ENCODE data around the gene CACNA1H. TPM values are rescaled to one million over a fixed set of nuclear protein-coding genes. Genes with fewer than 3 reads are reported as not detected.

Gene CACNA1H
- total RNA-seq, 1 donor from 2014 or later, result 73.2 TPM

GRCh38 chr16:1177053-1177452 lies 24.1 kb downstream of the CACNA1H start:
- H3K4me3 Mint-ChIP-seq (ENCODE audit: unreplicated experiment), result no peak overlapping the region
- H3K27me3 Mint-ChIP-seq (ENCODE audit: low read depth), result no peaks in the 10 kb centered on the region
- no peaks in the 10 kb centered on the region for H3K36me3 Mint-ChIP-seq (ENCODE audit: low read depth)
- peaks cover 44% of the 10 kb centered on the region for H3K4me1 Mint-ChIP-seq (ENCODE audit: low read depth)
- no peak overlapping the region for H3K27ac Mint-ChIP-seq (ENCODE audit: unreplicated experiment)
- TF ChIP-seq, protein P1, sequence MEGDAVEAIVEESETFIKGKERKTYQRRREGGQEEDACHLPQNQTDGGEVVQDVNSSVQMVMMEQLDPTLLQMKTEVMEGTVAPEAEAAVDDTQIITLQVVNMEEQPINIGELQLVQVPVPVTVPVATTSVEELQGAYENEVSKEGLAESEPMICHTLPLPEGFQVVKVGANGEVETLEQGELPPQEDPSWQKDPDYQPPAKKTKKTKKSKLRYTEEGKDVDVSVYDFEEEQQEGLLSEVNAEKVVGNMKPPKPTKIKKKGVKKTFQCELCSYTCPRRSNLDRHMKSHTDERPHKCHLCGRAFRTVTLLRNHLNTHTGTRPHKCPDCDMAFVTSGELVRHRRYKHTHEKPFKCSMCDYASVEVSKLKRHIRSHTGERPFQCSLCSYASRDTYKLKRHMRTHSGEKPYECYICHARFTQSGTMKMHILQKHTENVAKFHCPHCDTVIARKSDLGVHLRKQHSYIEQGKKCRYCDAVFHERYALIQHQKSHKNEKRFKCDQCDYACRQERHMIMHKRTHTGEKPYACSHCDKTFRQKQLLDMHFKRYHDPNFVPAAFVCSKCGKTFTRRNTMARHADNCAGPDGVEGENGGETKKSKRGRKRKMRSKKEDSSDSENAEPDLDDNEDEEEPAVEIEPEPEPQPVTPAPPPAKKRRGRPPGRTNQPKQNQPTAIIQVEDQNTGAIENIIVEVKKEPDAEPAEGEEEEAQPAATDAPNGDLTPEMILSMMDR (IDR thresholded peaks at IDR 0.05), result no peak
- no peak for DNase-seq (ENCODE audit: low spot score)
- H3K9me3 Mint-ChIP-seq (ENCODE audit: low read depth), result no peaks in the 10 kb centered on the region

DNA sequence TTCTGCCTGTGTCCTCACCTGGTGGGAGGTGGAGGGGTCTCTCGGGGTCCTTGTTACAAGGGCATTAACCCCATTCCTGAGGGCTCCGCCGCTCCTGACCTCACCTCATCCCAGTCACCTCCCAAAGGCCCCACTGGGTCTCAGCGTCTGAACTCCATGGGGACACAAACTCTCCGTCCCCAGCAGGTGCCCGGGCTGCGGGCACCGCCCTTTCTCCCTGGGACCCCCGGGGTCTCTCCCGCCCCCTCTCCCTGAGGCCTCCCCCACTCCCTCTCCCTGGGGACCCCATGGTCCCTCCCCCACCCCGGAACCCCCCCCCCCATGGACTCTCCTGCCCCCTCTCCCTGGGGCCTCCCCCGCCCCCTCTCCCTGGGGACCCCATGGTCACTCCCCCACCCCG lies 24.8 kb downstream of the CACNA1H start:
- H3K27me3 Mint-ChIP-seq (ENCODE audit: low read depth), result no peaks in the 10 kb centered on the region
- no peaks in the 10 kb centered on the region for H3K9me3 Mint-ChIP-seq (ENCODE audit: low read depth)
- TF ChIP-seq, protein P1 (IDR thresholded peaks at IDR 0.05), result no peak
- H3K4me1 Mint-ChIP-seq (ENCODE audit: low read depth), result peaks cover 48% of the 10 kb centered on the region
- H3K36me3 Mint-ChIP-seq (ENCODE audit: low read depth), result no peaks in the 10 kb centered on the region
- no peak overlapping the region for H3K27ac Mint-ChIP-seq (ENCODE audit: unreplicated experiment)
- H3K4me3 Mint-ChIP-seq (ENCODE audit: unreplicated experiment), result no peak overlapping the region
- no peak for DNase-seq (ENCODE audit: low spot score)

GRCh38 chr16:1178295-1178910 lies 25.5 kb downstream of the CACNA1H start:
- Mint-ChIP-seq H3K4me3 (ENCODE audit: unreplicated experiment) (no peak overlapping the region), H3K4me1 (ENCODE audit: low read depth) (peaks cover 48% of the 10 kb centered on the region), H3K9me3 (ENCODE audit: low read depth) (no peaks in the 10 kb centered on the region), H3K36me3 (ENCODE audit: low read depth) (no peaks in the 10 kb centered on the region), H3K27me3 (ENCODE audit: low read depth) (no peaks in the 10 kb centered on the region), H3K27ac (ENCODE audit: unreplicated experiment) (no peak overlapping the region)
- TF ChIP-seq, protein P1 (IDR thresholded peaks at IDR 0.05), result no peak
- DNase-seq (ENCODE audit: low spot score), result no peak

DNA sequence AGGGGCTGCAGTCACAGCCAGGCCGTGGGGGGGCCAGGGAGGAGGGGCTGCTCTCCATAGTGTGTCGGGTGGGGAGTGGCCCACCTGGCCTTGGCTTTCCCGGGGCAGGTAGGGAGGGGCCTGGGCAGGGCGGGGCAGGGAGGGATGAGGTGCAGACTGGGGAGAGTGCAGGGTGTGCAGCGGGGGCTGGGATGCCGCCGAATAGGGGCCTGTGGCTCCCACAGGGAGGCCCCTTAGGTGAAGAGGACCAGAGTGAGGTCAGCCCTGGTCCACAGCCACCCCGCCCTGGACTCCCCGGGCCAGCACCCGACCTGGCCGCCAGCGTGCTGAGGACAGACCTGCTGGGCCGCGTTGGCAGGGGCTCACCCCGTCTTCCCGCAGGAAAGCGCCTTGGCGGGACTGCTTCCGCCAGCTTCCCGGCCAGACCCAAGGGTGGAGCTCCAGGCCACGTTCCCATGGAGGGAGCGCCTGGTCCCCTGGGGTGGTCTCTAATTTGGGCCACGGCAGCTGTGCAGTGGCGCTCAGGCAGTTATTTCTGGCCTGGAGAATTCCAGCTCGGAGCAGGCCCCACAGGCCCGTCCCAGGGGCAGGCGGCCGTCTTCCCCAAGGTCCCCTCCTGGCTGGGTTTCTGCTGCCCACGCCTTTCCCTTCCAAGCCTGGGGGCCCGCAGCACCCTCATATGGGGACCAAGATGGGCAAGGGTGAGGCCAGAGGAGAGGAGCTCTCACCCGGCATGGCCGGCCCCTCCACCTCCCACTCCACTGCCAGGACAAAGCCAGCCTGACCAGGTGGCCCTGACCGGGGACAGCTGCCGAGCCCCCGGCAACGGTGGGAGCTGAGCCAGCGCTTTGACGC lies 27.9 kb downstream of the CACNA1H start:
- no peaks in the 10 kb centered on the region for H3K27me3 Mint-ChIP-seq (ENCODE audit: low read depth)
- no peak overlapping the region for H3K4me3 Mint-ChIP-seq (ENCODE audit: unreplicated experiment)
- no peaks in the 10 kb centered on the region for H3K36me3 Mint-ChIP-seq (ENCODE audit: low read depth)
- no peak for DNase-seq (ENCODE audit: low spot score)
- peak overlapping the region; percentile 91 for H3K27ac Mint-ChIP-seq (ENCODE audit: unreplicated experiment)
- no peaks in the 10 kb centered on the region for H3K9me3 Mint-ChIP-seq (ENCODE audit: low read depth)
- peaks cover 36% of the 10 kb centered on the region for H3K4me1 Mint-ChIP-seq (ENCODE audit: low read depth)
- TF ChIP-seq, protein P1 (IDR thresholded peaks at IDR 0.05), result no peak

GRCh38 chr16:1181404-1182315 lies 28.8 kb downstream of the CACNA1H start:
- H3K27ac Mint-ChIP-seq (ENCODE audit: unreplicated experiment), result peak overlapping the region; percentile 91

More at GRCh38 chr16:1181404-1182315, 28.8 kb downstream of the CACNA1H start:
- H3K4me3 Mint-ChIP-seq (ENCODE audit: unreplicated experiment), result peak overlapping the region; percentile 31
- H3K4me1 Mint-ChIP-seq (ENCODE audit: low read depth), result peaks cover 31% of the 10 kb centered on the region
- TF ChIP-seq, protein P1 (IDR thresholded peaks at IDR 0.05), result peak; percentile 71
- no peaks in the 10 kb centered on the region for H3K9me3 Mint-ChIP-seq (ENCODE audit: low read depth)
- peaks cover 2% of the 10 kb centered on the region for H3K36me3 Mint-ChIP-seq (ENCODE audit: low read depth)
- no peak for DNase-seq (ENCODE audit: low spot score)
- H3K27me3 Mint-ChIP-seq (ENCODE audit: low read depth), result no peaks in the 10 kb centered on the region

All from chondrocyte (in vitro differentiated cells).